ENCODE data around the gene SLC31A2.

The SLC31A2 gene

GRCh38 chr9:113151696-113152630, 1.2 kb downstream of the SLC31A2 start:
- no peak for DNase-seq

GRCh38 chr9:113152699-113153098, 1.9 kb downstream of the SLC31A2 start:
- DNase-seq = no peak

- DNase-seq = no peak
Measured at GRCh38 chr9:113153599-113153998, 2.8 kb downstream of the SLC31A2 start.

GRCh38 chr9:113154471-113154870, 3.7 kb downstream of the SLC31A2 start:
- no peak for DNase-seq

- DNase-seq = no peak
Measured at GRCh38 chr9:113154946-113155345, 4.1 kb downstream of the SLC31A2 start.

GRCh38 chr9:113155911-113156588, 5.2 kb downstream of the SLC31A2 start:
- no peak for DNase-seq

GRCh38 chr9:113156880-113157279, 6.1 kb downstream of the SLC31A2 start:
- DNase-seq = no peak

- no peak for DNase-seq
Measured at GRCh38 chr9:113158446-113158845, 7.6 kb downstream of the SLC31A2 start.

GRCh38 chr9:113160571-113160970, 9.8 kb downstream of the SLC31A2 start:
- DNase-seq = no peak

- no peak for DNase-seq
Measured at GRCh38 chr9:113163001-113163400, 12.2 kb downstream of the SLC31A2 start.

- no peak for DNase-seq
Measured at GRCh38 chr9:113164536-113165300, 13.9 kb downstream of the SLC31A2 start.

- no peak for DNase-seq
Measured at GRCh38 chr9:113166039-113166438, 15.2 kb downstream of the SLC31A2 start.

GRCh38 chr9:113168809-113169208, 18.0 kb downstream of the SLC31A2 start:
- no peak for DNase-seq

- no peak for DNase-seq
Measured at GRCh38 chr9:113173341-113173740, 22.5 kb downstream of the SLC31A2 start.

GRCh38 chr9:113176803-113177202, 26.0 kb downstream of the SLC31A2 start:
- no peak for DNase-seq

GRCh38 chr9:113177251-113177650, 26.4 kb downstream of the SLC31A2 start:
- no peak for DNase-seq

GRCh38 chr9:113178087-113178486, 27.3 kb downstream of the SLC31A2 start:
- DNase-seq = no peak

GRCh38 chr9:113179839-113180238, 29.0 kb downstream of the SLC31A2 start:
- no peak for DNase-seq

- DNase-seq = no peak
Measured at GRCh38 chr9:113181165-113181564, 30.4 kb downstream of the SLC31A2 start.

GRCh38 chr9:113183956-113184488, 33.2 kb downstream of the SLC31A2 start:
- no peak for DNase-seq

- no peak for DNase-seq
Measured at GRCh38 chr9:113184539-113184938, 33.7 kb downstream of the SLC31A2 start.

- DNase-seq = no peak
Measured at GRCh38 chr9:113185271-113185670, 34.5 kb downstream of the SLC31A2 start.

- no peak for DNase-seq
Measured at GRCh38 chr9:113186137-113186755, 35.4 kb downstream of the SLC31A2 start.

Measured in cerebellar nuclear complex (tissue), 1 donor.